NCI-H1105 treated with DMSO at 0.1 percent for 48 hours (cell line): Measurements from ENCODE around the gene IGF1.

ENCODE experiments used
- DNase-seq: peaks from one replicate; lab custom pipeline; 2025; lab: John Stamatoyannopoulos, UW

The IGF1 gene

GRCh38 chr12:102426599-102427542, 53.5 kb downstream of the IGF1 start:
- no peak for DNase-seq

- DNase-seq, result no peak
These were observed 55.0 kb downstream of the IGF1 start for GRCh38 chr12:102425109-102426039.

DNA sequence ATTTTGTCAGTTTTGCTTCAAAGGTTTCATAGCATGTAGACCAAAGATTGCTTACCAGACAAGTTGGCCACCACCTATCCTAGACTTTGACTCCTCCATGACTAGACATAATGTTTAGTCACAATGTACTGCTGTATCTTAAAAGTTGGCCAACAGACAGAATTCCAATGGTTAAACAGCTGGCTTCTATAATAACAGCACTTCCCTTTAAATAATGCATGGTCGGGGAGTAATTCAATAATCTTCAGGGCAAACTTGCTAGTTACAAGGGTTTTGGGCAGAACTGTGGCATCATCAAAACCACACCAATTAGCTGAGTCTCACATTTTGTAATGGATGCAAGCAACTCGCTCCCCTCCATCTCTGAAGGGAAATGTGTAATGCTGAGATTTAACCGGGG, 56.9 kb downstream of the IGF1 start:
- no peak for DNase-seq

DNA sequence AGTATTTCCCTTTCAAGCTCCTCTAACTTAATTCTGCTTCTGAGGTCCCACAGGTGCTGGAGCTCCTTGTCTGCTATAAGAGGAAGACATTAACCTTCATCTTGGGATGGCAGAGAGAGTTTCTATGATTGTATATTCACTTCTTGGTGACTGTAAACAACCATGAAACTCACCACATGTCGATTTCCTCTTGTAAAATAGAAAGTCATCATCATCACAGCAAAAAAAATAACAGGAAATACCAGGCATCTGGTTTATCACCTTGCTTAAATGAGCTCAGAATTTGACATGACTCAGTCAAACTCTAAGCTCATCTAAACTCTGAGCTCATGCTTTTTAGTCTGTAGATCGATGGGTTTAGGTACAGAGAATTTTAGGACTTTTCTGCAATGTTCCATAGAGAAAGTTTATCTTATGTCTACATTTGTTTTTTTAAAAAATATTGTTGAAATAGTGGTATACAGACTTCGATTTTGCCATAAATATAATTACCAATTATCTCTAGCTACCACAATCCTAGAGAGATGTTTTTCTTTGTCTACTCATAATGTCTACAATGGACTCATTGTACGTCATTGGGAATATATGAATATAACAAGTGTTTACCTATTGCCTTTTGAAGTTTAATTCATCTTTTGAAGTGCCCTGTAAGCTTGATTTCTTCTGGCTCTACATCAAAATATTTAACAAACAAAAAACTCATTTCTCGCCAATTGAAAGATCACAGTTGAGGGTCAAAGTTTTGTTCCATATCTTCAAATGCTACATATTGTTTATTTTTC, 58.4 kb downstream of the IGF1 start:
- DNase-seq, result peak; percentile 48

DNA sequence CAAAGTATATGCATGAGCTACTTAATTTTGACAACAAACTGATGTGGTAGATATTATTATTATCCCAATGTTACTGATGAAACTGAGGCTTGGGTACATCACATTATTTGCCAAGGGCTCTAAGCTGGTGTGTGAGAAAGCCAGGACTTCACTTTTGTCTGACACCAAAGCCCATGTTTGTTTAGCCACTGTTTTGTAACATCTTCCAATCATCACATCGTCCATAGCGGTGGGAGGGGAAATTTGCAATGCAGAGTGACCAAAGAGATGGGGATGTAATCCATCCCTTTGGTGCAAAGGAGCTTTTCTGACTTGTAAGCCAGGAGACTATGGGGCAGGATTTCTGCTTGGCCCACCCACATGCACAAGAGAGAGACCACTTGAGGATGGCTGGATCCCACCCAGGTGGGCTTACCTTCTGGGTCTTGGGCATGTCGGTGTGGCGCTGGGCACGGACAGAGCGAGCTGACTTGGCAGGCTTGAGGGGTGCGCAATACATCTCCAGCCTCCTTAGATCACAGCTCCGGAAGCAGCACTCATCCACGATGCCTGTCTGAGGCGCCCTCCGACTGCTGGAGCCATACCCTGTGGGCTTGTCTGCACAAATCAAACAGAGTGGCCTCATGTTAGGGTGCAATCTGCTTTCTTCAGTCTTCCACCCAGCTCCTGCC, 61.1 kb downstream of the IGF1 start:
- DNase-seq, result no peak

- DNase-seq, result no peak
These were observed 63.3 kb downstream of the IGF1 start for GRCh38 chr12:102417055-102417454.

- no peak for DNase-seq
These were observed 64.8 kb downstream of the IGF1 start for GRCh38 chr12:102415515-102415914.

- no peak for DNase-seq
These were observed 67.0 kb downstream of the IGF1 start for GRCh38 chr12:102413396-102413795.

GRCh38 chr12:102410511-102410910, 69.9 kb downstream of the IGF1 start:
- DNase-seq, result no peak

DNA sequence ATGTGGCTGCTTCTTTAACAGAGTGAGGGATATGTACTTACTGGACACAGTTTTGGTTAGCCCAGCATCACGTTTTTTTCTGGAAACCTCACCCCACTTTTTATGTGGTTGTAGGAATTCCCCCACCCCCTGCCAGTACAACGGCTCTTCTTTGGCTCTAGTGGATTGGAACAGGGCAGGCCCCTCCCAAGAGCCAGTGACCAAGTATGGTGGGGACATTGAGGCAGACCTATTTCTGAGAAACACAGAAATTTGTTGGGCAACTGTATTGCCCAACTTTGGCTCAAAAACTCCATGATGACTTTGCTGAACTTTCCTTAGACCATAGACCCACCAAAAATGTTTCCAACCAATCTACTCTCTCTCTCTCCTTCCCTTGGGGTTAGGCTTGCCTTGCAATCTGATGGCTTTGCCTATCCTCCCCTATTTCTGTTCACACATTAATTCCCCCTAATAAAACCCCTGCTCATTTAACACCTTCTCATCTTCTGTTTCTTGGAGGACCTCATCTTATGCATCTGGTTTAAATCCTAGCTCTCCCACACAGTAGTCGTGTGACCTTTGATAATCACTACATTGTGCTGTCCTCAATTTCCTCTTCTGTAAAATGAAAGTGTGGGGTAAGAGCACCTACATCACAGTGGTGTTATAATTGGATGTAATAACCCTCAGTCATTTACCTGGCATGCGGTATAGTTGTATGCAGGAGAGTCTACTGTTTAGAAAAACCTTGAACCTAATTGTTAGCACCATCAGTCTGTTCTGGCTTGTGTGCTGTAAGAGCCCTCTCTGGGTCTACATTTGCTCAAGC, 71.7 kb downstream of the IGF1 start:
- no peak for DNase-seq

GRCh38 chr12:102407776-102408486, 72.4 kb downstream of the IGF1 start:
- DNase-seq, result no peak

DNA sequence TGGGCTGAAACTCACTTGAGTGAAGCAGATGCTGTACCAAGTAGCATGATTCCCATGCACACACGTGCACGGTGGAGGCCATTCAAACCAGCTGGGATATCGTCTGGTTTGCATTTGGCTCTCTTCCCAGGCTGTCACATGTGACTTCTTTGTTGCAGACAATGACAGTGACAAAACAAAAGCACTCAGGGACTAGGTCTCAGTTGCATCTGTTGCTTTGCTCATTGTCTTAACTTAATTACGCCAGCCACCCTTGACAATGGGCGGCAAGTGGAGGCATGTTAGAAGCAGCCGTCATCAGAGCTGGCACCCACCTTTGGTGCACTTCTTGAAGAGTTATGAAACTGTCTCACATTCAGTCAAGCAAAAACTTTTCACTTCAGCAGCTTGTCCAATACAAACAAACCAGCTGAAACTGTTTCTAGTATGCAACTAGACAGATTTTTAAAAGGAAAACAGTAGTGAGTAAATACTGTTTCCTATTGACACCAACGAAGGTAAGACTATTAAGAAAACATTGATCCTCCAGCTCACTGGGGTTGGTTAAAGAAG, 74.3 kb downstream of the IGF1 start:
- peak; percentile 100 for DNase-seq

- DNase-seq, result no peak
These were observed 79.3 kb downstream of the IGF1 start for GRCh38 chr12:102401087-102401486.

- no peak for DNase-seq
These were observed 80.7 kb downstream of the IGF1 start for GRCh38 chr12:102399653-102400052.

- DNase-seq, result no peak
These were observed 84.1 kb downstream of the IGF1 start for GRCh38 chr12:102396276-102396675.

- DNase-seq, result peak; percentile 65
These were observed 86.2 kb downstream of the IGF1 start for GRCh38 chr12:102394200-102394599.

- DNase-seq, result no peak
These were observed 90.3 kb downstream of the IGF1 start for GRCh38 chr12:102390068-102390467.

DNA sequence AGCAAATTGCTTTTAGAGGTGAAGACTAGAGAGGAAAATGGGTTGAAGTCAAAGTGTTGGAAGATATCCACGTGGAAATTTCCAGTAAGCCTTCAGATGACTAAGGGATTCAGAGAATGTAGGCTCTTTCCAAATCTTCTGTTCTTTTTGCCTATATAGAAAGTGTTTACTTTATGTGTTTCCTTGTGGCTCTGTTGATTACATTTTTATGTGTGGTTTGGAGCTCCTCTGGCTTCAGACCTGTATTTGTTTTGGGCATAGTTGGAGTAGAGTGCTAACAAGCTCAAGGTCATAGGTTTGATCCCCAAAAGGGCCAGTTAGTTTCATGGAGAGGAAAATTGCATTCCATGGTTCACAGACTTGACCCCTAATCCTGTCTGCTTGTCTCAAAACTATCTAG, 91.9 kb downstream of the IGF1 start:
- DNase-seq, result no peak

GRCh38 chr12:102385343-102385742, 95.0 kb downstream of the IGF1 start:
- DNase-seq, result no peak
